ENCODE results near the gene ZNF649.
A peak's percentile ranks its signal among the peaks of the same experiment; 100 is the strongest.
"Not testable (repeated sequence)": the region's sequence is repeated elsewhere in the genome, so short reads cannot be mapped to it uniquely, and the experiment has no call there.

ZNF649 gene

GRCh38 chr19:51919606-51920005 is 14.8 kb upstream of the ZNF649 start:
- H3K4me1 ChIP-seq (ENCODE audit: control insufficient read depth in 1 of 2, insufficient read depth in 1 of 2, low read depth in 1 of 2, low read length in 1 of 2), result no peaks in the 10 kb centered on the region
- peaks cover 60% of the 10 kb centered on the region for H3K9me3 ChIP-seq
- H3K27me3 ChIP-seq, result no peaks in the 10 kb centered on the region
- H3K36me3 ChIP-seq, result no peaks in the 10 kb centered on the region
- no peak overlapping the region for H3K4me3 ChIP-seq (ENCODE audit: low read depth in 1 of 2, low read length in 1 of 2)
- H3K27ac ChIP-seq, result no peak overlapping the region
- no peak for TF ChIP-seq CTCF (IDR thresholded peaks at IDR 0.05)

- Histone ChIP-seq H3K9me3 (peaks cover 41% of the 10 kb centered on the region), H3K27ac (no peak overlapping the region), H3K4me1 (ENCODE audit: control insufficient read depth in 1 of 2, insufficient read depth in 1 of 2, low read depth in 1 of 2, low read length in 1 of 2) (no peaks in the 10 kb centered on the region), H3K27me3 (no peaks in the 10 kb centered on the region), H3K4me3 (ENCODE audit: low read depth in 1 of 2, low read length in 1 of 2) (no peak overlapping the region), H3K36me3 (no peaks in the 10 kb centered on the region)
- no peak for TF ChIP-seq CTCF (IDR thresholded peaks at IDR 0.05)
Measured at GRCh38 chr19:51916167-51916566, 11.3 kb upstream of the ZNF649 start.

GRCh38 chr19:51915324-51915867 is 10.6 kb upstream of the ZNF649 start:
- Histone ChIP-seq H3K36me3 (no peaks in the 10 kb centered on the region), H3K9me3 (peaks cover 34% of the 10 kb centered on the region), H3K4me3 (ENCODE audit: low read depth in 1 of 2, low read length in 1 of 2) (no peak overlapping the region), H3K27me3 (no peaks in the 10 kb centered on the region), H3K4me1 (ENCODE audit: control insufficient read depth in 1 of 2, insufficient read depth in 1 of 2, low read depth in 1 of 2, low read length in 1 of 2) (no peaks in the 10 kb centered on the region), H3K27ac (no peak overlapping the region)
- no peak for TF ChIP-seq CTCF (IDR thresholded peaks at IDR 0.05)

- H3K27me3 ChIP-seq, result peaks cover 27% of the 10 kb centered on the region
- H3K27ac ChIP-seq; H3K36me3 ChIP-seq; H3K9me3 ChIP-seq; H3K4me3 ChIP-seq (ENCODE audit: low read depth in 1 of 2, low read length in 1 of 2): not testable (repeated sequence)
- H3K4me1 ChIP-seq (ENCODE audit: control insufficient read depth in 1 of 2, insufficient read depth in 1 of 2, low read depth in 1 of 2, low read length in 1 of 2), result peaks cover 11 to 12% of the 10 kb centered on the region in 2 experiments
Measured at GRCh38 chr19:51907981-51908380, 3.2 kb upstream of the ZNF649 start.

- not testable (repeated sequence) for H3K36me3 ChIP-seq; H3K4me3 ChIP-seq (ENCODE audit: low read depth in 1 of 2, low read length in 1 of 2); H3K9me3 ChIP-seq; H3K27ac ChIP-seq
- peaks cover 27% of the 10 kb centered on the region for H3K27me3 ChIP-seq
- peaks cover 11 to 12% of the 10 kb centered on the region in 2 experiments for H3K4me1 ChIP-seq (ENCODE audit: control insufficient read depth in 1 of 2, insufficient read depth in 1 of 2, low read depth in 1 of 2, low read length in 1 of 2)
Measured at GRCh38 chr19:51906108-51906507, 1.3 kb upstream of the ZNF649 start.

- H3K4me3 ChIP-seq (ENCODE audit: low read depth in 1 of 2, low read length in 1 of 2); H3K27ac ChIP-seq; H3K9me3 ChIP-seq; H3K36me3 ChIP-seq: not testable (repeated sequence)
- Histone ChIP-seq H3K4me1 (ENCODE audit: control insufficient read depth in 1 of 2, insufficient read depth in 1 of 2, low read depth in 1 of 2, low read length in 1 of 2) (peaks cover 11 to 12% of the 10 kb centered on the region in 2 experiments), H3K27me3 (peaks cover 27% of the 10 kb centered on the region)
Measured at GRCh38 chr19:51905639-51906038, 822 bp upstream of the ZNF649 start.

GRCh38 chr19:51905206-51905605 is 389 bp upstream of the ZNF649 start:
- Histone ChIP-seq H3K4me3 (ENCODE audit: low read depth in 1 of 2, low read length in 1 of 2) (peak overlapping the region; percentile 64 to 72), H3K36me3 (no peaks in the 10 kb centered on the region), H3K9me3 (peaks cover 12% of the 10 kb centered on the region), H3K4me1 (ENCODE audit: control insufficient read depth in 1 of 2, insufficient read depth in 1 of 2, low read depth in 1 of 2, low read length in 1 of 2) (peaks cover 11 to 12% of the 10 kb centered on the region in 2 experiments), H3K27ac (no peak overlapping the region), H3K27me3 (peaks cover 27% of the 10 kb centered on the region)
- TF ChIP-seq CTCF (IDR thresholded peaks at IDR 0.05), result no peak

Data from neutrophil (primary cell).